ENCODE results near the gene KDM7A. TPM values are rescaled to one million over a fixed set of nuclear protein-coding genes. Genes with fewer than 3 reads are reported as not detected.

Gene KDM7A
- polyA plus RNA-seq, 2 of the 4 experiments (the other 2 are of a cell fraction): 1.4 to 4.1 TPM

DNA sequence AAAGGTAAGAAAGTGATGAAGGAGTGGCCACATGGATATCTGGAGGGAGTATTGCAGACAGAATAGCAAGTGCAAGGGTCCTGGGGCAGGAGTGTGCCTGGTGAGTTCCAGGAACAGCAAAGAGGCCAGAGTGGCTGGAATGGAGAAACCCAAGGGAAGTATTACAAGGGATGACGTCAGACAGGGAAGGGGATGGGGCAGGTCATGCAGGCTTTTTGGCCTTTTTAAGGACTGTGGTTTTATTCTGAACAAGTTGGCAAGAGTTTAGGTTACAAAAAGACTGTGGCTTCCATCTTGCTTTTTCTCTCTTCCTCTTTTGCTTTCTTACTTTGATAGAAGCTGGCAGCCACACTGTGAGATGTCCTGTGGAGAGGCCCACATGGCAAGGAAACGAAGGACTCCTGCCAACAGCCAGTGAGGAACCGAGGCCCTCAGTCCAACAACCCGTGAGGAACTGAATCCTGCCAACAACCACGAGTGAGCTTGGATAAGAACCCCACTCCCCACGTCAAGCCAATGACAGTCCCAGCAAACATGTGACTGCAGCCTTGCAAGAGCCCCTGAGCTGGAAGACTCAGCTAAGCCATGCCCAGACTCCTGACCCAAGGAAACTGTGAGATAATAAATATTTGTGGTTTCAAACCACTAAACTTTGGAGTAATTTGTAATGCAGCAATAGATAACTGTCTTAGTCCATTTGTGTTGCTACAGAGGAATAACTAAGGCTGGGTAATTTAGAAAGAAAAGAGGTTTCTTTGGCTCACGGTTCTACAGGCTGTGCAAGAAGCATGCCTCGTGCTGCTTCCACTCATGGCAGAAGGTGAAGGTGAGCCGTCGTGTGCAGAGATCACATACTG is 19.8 kb upstream of the KDM7A start (continued):
- TF ChIP-seq RCOR1 (IDR thresholded peaks at IDR 0.05; ENCODE audit: low read depth, low read length): no peak
- TF ChIP-seq, protein P1, sequence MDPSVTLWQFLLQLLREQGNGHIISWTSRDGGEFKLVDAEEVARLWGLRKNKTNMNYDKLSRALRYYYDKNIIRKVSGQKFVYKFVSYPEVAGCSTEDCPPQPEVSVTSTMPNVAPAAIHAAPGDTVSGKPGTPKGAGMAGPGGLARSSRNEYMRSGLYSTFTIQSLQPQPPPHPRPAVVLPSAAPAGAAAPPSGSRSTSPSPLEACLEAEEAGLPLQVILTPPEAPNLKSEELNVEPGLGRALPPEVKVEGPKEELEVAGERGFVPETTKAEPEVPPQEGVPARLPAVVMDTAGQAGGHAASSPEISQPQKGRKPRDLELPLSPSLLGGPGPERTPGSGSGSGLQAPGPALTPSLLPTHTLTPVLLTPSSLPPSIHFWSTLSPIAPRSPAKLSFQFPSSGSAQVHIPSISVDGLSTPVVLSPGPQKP (IDR thresholded peaks at IDR 0.05; ENCODE audit: low read depth, low read length): no peak

DNA sequence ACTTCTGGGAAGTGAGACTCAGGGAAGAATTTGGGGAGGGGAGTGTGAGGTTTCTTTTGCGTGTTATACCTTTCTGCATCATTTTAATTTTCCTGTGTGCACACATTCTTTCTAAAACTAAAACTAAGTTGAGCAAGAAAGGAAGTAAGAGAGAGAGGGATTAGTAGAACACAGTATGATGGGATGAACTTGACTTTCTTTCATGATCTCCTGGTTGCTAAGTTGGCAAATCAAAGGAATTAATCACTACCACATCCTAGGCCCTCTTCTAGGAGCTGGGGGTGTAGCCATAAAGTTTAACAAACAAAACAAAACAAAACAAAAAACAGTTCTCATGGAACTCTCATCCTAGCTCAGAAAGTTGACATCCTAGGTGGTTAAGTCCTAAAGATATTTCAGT is 19.1 kb upstream of the KDM7A start:
- ATAC-seq (no peak), DNase-seq (ENCODE audit: low read depth in 1 of 2, low spot score in 1 of 2) (no peak), FAIRE-seq (no peak)
- Histone ChIP-seq H3K27ac (no peak overlapping the region), H3K4me1 (peaks cover 15% of the 10 kb centered on the region), H3K4me2 (no peak overlapping the region), H3K9me3 (no peaks in the 10 kb centered on the region), H3K4me3 (no peak overlapping the region)
- CTCF ChIA-PET: interaction anchor here (1.2 to 1.9 kb wide), 2 partner anchors 23 to 108 kb away, joined by 3 to 5 read pairs; no protein-coding TSS in a partner anchor
- POLR2A ChIA-PET: no interaction called here
- WGBS (ENCODE audit: missing lambda C conversion rate): 94% methylated on average over 1 of the region's 1 CpG
- TF ChIP-seq EHF (CRISPR knock-in tag; IDR thresholded peaks at IDR 0.05) (no peak), HDAC2 (IDR thresholded peaks at IDR 0.05) (no peak), GATA3 (IDR thresholded peaks at IDR 0.05; ENCODE audit: borderline replicate concordance) (no peak), MAZ (IDR thresholded peaks at IDR 0.05; ENCODE audit: borderline replicate concordance, low read depth, low read length) (no peak), POLR2AphosphoS2 (conservative IDR thresholded peaks at IDR 0.05; ENCODE audit: low read length) (no peak), MYC (IDR thresholded peaks at IDR 0.05; ENCODE audit: borderline replicate concordance, low read length) (no peak), SMC3 (IDR thresholded peaks at IDR 0.05) (no peak), ZFP36 (IDR thresholded peaks at IDR 0.05; ENCODE audit: borderline replicate concordance, partially characterized antibody) (no peak), NFE2L2 (conservative IDR thresholded peaks at IDR 0.05; ENCODE audit: low read length) (no peak), MAFK (IDR thresholded peaks at IDR 0.05; ENCODE audit: partially characterized antibody) (no peak), TFCP2L1 (CRISPR knock-in tag; IDR thresholded peaks at IDR 0.05) (no peak), RCOR1 (IDR thresholded peaks at IDR 0.05; ENCODE audit: low read depth, low read length) (no peak)
- TF ChIP-seq, protein P2, sequence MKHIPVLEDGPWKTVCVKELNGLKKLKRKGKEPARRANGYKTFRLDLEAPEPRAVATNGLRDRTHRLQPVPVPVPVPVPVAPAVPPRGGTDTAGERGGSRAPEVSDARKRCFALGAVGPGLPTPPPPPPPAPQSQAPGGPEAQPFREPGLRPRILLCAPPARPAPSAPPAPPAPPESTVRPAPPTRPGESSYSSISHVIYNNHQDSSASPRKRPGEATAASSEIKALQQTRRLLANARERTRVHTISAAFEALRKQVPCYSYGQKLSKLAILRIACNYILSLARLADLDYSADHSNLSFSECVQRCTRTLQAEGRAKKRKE (CRISPR knock-in tag; IDR thresholded peaks at IDR 0.05; ENCODE audit: low read depth): no peak
- TF ChIP-seq, protein P3, sequence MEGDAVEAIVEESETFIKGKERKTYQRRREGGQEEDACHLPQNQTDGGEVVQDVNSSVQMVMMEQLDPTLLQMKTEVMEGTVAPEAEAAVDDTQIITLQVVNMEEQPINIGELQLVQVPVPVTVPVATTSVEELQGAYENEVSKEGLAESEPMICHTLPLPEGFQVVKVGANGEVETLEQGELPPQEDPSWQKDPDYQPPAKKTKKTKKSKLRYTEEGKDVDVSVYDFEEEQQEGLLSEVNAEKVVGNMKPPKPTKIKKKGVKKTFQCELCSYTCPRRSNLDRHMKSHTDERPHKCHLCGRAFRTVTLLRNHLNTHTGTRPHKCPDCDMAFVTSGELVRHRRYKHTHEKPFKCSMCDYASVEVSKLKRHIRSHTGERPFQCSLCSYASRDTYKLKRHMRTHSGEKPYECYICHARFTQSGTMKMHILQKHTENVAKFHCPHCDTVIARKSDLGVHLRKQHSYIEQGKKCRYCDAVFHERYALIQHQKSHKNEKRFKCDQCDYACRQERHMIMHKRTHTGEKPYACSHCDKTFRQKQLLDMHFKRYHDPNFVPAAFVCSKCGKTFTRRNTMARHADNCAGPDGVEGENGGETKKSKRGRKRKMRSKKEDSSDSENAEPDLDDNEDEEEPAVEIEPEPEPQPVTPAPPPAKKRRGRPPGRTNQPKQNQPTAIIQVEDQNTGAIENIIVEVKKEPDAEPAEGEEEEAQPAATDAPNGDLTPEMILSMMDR (IDR thresholded peaks at IDR 0.05): no peak

DNA sequence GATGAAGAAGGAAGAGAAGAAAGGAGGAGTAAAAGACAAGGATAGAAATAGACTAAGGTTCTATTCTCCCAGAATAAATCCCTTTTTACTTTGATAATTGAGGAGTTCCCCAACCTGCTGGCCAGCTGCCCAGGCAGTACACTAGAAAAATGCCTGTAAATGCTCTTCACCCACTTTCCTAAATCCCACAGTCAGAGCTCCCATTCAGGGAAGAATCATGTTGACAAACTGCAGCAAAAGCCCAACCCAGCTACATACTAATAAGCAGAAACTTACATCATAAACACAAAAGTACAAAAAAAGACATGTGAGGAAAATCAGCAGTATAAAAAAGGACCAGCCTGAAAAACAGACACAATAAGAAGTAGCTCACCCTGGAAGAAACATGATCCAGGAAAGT is 15.8 kb upstream of the KDM7A start:
- Histone ChIP-seq H3K27ac (no peak overlapping the region), H3K4me1 (no peaks in the 10 kb centered on the region), H3K4me2 (no peak overlapping the region), H3K4me3 (no peak overlapping the region), H3K9me3 (no peaks in the 10 kb centered on the region)
- ATAC-seq: 0 out of 6 replicates have a peak, but pooled peaks of 1 of the 2 experiments have one; percentile 41
- no peak for DNase-seq (ENCODE audit: low read depth in 1 of 2, low spot score in 1 of 2)
- no peak for FAIRE-seq
- ChIA-PET CTCF (interaction anchor here (1.2 kb wide), 2 partner anchors 9 to 15 kb away, joined by 3 to 4 read pairs; no protein-coding TSS in a partner anchor), POLR2A (interaction anchor here (1.9 kb wide), 1 partner anchor 15 kb away, joined by 8 read pairs; the partner anchor contains the start of gene KDM7A)
- TF ChIP-seq, protein P4, sequence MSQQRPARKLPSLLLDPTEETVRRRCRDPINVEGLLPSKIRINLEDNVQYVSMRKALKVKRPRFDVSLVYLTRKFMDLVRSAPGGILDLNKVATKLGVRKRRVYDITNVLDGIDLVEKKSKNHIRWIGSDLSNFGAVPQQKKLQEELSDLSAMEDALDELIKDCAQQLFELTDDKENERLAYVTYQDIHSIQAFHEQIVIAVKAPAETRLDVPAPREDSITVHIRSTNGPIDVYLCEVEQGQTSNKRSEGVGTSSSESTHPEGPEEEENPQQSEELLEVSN (IDR thresholded peaks at IDR 0.05; ENCODE audit: borderline replicate concordance, low read depth): no peak
- TF ChIP-seq, protein P5, sequence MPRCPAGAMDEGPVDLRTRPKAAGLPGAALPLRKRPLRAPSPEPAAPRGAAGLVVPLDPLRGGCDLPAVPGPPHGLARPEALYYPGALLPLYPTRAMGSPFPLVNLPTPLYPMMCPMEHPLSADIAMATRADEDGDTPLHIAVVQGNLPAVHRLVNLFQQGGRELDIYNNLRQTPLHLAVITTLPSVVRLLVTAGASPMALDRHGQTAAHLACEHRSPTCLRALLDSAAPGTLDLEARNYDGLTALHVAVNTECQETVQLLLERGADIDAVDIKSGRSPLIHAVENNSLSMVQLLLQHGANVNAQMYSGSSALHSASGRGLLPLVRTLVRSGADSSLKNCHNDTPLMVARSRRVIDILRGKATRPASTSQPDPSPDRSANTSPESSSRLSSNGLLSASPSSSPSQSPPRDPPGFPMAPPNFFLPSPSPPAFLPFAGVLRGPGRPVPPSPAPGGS (IDR thresholded peaks at IDR 0.05): no peak
- no peak for TF ChIP-seq MAFK (IDR thresholded peaks at IDR 0.05; ENCODE audit: partially characterized antibody)
- TF ChIP-seq, protein P3 (IDR thresholded peaks at IDR 0.05): no peak
- TF ChIP-seq BHLHE40 (IDR thresholded peaks at IDR 0.05; ENCODE audit: low read depth, low read length): no peak
- no peak for TF ChIP-seq NPAS2 (CRISPR knock-in tag; IDR thresholded peaks at IDR 0.05; ENCODE audit: borderline replicate concordance)
- no peak for TF ChIP-seq KDM1A (IDR thresholded peaks at IDR 0.05; ENCODE audit: low read depth)
- TF ChIP-seq RNF2 (IDR thresholded peaks at IDR 0.05; ENCODE audit: borderline replicate concordance, low read depth): no peak
- TF ChIP-seq, protein P6, sequence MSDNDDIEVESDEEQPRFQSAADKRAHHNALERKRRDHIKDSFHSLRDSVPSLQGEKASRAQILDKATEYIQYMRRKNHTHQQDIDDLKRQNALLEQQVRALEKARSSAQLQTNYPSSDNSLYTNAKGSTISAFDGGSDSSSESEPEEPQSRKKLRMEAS (IDR thresholded peaks at IDR 0.05): no peak
- no peak for TF ChIP-seq CHD4 (IDR thresholded peaks at IDR 0.05; ENCODE audit: borderline replicate concordance)
- TF ChIP-seq, protein P7, sequence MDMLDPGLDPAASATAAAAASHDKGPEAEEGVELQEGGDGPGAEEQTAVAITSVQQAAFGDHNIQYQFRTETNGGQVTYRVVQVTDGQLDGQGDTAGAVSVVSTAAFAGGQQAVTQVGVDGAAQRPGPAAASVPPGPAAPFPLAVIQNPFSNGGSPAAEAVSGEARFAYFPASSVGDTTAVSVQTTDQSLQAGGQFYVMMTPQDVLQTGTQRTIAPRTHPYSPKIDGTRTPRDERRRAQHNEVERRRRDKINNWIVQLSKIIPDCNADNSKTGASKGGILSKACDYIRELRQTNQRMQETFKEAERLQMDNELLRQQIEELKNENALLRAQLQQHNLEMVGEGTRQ (IDR thresholded peaks at IDR 0.05): no peak

All from A549 (cell line).